HG02571 (cell line): ENCODE data around the gene SIGLEC14.
"Not testable (repeated sequence)": the region's sequence is repeated elsewhere in the genome, so short reads cannot be mapped to it uniquely, and the experiment has no call there.

Experiments
- ATAC-seq: cut with Tn5 transposase; IDR thresholded peaks from one replicate; pipeline ENCODE4 v1.9.1; 2021; ENCODE audit warnings: mild to moderate bottlenecking, moderate library complexity; ENCODE audit not compliant: unreplicated experiment

SIGLEC14 gene

GRCh38 chr19:51646730-51647129, at the start of gene SIGLEC14:
SIGLEC14 (minus strand) TSS chr19:51646825; CDS start chr19:51646759, 66 bp downstream.
- not testable (repeated sequence) for ATAC-seq

GRCh38 chr19:51695702-51696315, 49.2 kb upstream of the SIGLEC14 start:
- no peak for ATAC-seq

- no peak for ATAC-seq
These were observed 48.5 kb upstream of the SIGLEC14 start for GRCh38 chr19:51695088-51695487.

- ATAC-seq, result no peak
These were observed 47.9 kb upstream of the SIGLEC14 start for GRCh38 chr19:51694318-51695085.

- no peak for ATAC-seq
These were observed 47.2 kb upstream of the SIGLEC14 start for GRCh38 chr19:51693819-51694218.

- ATAC-seq, result no peak
These were observed 46.6 kb upstream of the SIGLEC14 start, which contains the start of gene SPACA6 for GRCh38 chr19:51693260-51693659. SPACA6 (plus strand) TSS chr19:51693330; CDS start chr19:51693527, 197 bp downstream.

GRCh38 chr19:51692468-51692867, 45.8 kb upstream of the SIGLEC14 start:
- ATAC-seq, result no peak

GRCh38 chr19:51691584-51692428, 45.2 kb upstream of the SIGLEC14 start:
- ATAC-seq, result no peak

- ATAC-seq, result no peak
These were observed 44.5 kb upstream of the SIGLEC14 start for GRCh38 chr19:51691074-51691583.

- no peak for ATAC-seq
These were observed 43.9 kb upstream of the SIGLEC14 start for GRCh38 chr19:51690454-51691073.

GRCh38 chr19:51689751-51690453, 43.3 kb upstream of the SIGLEC14 start:
- ATAC-seq, result no peak

- no peak for ATAC-seq
These were observed 42.3 kb upstream of the SIGLEC14 start for GRCh38 chr19:51688671-51689571.

- ATAC-seq, result no peak
These were observed 41.4 kb upstream of the SIGLEC14 start for GRCh38 chr19:51687791-51688670.

- ATAC-seq, result no peak
These were observed 39.5 kb upstream of the SIGLEC14 start for GRCh38 chr19:51686171-51686570.

GRCh38 chr19:51681286-51681941, 34.8 kb upstream of the SIGLEC14 start:
- ATAC-seq, result no peak

GRCh38 chr19:51680474-51680873, 33.8 kb upstream of the SIGLEC14 start:
- no peak for ATAC-seq

- no peak for ATAC-seq
These were observed 30.0 kb upstream of the SIGLEC14 start for GRCh38 chr19:51676566-51677083.
